Left renal pelvis (tissue), 4 donors: ENCODE data around the gene MIPEP. TPM values are rescaled to one million over a fixed set of nuclear protein-coding genes. Genes with fewer than 3 reads are reported as not detected.

ENCODE experiments used
- DNase-seq, 4 donors: peaks; one replicate each; pipeline ENCODE4 v3.0.0-alpha.2; 2013; ENCODE audit warnings: low read depth in 4 of 4, low spot score in 3 of 4
- polyA plus RNA-seq, 4 donors: library from polyadenylated mRNA; unstranded; fragments of 120-200 nt; gene quantifications; one replicate each; pipeline ENCODE4 v1.2.1, GENCODE V29; 2013; ENCODE audit not compliant: insufficient read length in 4 of 4

Gene MIPEP
- polyA plus RNA-seq, 4 donors, result 9.2 to 31.4 (median 29.7) TPM

GRCh38 chr13:23811366-23812062 is 77.7 kb downstream of the MIPEP start:
- DNase-seq, result no peak

- peak in 1 of 4 donors; percentile 12 for DNase-seq
Observed at GRCh38 chr13:23810685-23811240, 78.4 kb downstream of the MIPEP start.

- no peak for DNase-seq
Observed at GRCh38 chr13:23808803-23809202, 80.4 kb downstream of the MIPEP start.

- no peak for DNase-seq
Observed at GRCh38 chr13:23806874-23807526, 82.2 kb downstream of the MIPEP start.

DNA sequence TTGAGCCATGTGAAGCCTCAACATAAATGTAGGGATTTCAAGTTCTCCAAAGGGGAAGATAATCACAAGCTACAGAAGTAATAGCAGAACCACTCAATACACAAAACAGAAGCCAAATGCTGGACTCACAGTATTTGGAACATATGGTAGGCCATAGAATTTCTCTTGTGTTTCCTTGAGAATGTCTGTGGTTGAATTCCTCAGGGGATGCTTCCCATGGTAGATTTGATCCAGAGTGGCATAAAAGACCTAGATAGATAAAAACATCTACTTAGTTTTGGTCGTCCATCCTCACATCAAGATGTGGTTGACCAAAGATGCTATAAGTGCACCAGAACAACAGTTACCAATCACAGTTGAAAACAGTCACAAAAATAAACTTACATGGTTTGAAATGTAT is 83.4 kb downstream of the MIPEP start:
- DNase-seq, result no peak

DNA sequence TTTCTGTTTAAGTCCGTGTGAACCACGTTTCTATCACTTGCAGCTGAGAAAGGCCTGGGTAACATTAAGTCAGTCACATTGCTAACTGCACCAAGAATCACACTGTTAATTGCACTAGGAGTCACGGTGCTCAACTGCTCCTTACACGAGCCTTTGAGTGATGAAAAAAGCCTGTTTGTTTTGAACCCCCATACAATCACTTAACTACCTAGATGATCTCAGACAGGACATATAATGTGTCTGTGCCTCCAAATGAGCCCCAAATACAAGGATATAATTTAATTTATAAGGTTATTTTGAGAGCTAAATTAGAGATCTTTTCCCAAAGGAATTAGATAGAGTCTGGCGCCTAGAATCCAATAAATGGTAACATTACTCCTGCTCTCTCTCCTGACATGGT is 84.1 kb downstream of the MIPEP start:
- DNase-seq, result no peak

- DNase-seq, result no peak
Observed at GRCh38 chr13:23804166-23804565, 85.0 kb downstream of the MIPEP start.

DNA sequence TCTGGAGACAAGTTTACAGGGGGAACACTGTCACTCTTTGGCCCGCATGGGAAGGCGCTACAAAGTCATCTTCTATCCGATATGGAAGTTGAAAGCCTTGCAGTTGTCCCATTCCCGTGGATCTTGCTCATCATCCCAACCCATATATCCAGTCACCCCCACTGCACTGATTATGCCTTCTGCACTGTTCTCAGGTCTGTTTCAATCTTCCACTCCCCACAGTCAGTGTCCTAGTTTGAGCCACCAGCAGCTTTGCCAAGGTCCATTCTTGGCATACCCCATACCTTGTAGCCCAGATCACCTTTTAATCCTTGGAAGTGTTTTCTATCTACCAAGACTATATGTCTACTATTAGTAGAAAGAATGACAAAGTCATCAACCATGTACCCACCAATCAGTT is 88.1 kb downstream of the MIPEP start:
- no peak for DNase-seq

DNA sequence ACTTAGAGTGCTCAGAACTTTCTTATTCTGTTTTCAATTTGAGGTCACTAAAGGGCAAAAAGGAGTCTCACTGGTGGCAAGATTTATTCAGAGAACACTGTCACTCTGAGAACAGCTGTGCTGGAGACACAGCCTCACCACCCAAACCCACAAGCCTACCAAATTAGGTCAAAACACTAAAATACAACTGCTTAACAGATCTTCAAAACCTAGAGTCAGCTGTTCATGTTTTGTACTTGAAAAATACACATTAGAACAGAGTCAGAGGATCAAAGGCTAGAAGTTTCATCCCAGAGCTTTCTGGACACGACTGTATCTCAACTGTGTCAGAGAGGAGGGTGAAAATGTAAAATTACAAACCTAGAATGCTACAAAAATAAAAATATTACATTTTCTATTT is 89.3 kb downstream of the MIPEP start:
- no peak for DNase-seq

GRCh38 chr13:23797276-23797903 is 91.8 kb downstream of the MIPEP start:
- DNase-seq, result no peak

- peak in 1 of 4 donors; percentile 25 for DNase-seq
Observed at GRCh38 chr13:23796551-23796950, 92.6 kb downstream of the MIPEP start.

GRCh38 chr13:23794267-23795161 is 94.7 kb downstream of the MIPEP start:
- DNase-seq, result no peak

DNA sequence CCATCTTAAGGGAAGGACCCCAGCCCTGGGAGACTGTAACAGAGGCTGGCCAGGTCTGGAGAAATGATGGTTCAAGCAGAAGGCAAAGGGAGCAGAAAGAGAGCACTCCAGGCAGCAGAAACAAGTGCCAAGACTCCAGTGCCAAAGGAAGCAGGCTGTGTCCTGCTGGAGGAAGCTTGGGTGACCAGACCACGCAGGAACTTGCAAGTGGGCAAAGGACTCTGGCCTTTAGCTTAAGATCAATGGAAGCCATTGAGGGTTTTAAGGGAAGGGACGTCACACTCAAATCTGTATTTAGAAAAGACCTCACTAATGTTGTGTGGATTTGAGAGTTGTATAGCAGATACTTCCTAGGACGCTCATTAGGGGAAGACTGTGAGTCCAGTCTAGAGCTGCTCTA is 95.5 kb downstream of the MIPEP start:
- DNase-seq, result no peak

- no peak for DNase-seq
Observed at GRCh38 chr13:23792680-23793079, 96.5 kb downstream of the MIPEP start.

DNA sequence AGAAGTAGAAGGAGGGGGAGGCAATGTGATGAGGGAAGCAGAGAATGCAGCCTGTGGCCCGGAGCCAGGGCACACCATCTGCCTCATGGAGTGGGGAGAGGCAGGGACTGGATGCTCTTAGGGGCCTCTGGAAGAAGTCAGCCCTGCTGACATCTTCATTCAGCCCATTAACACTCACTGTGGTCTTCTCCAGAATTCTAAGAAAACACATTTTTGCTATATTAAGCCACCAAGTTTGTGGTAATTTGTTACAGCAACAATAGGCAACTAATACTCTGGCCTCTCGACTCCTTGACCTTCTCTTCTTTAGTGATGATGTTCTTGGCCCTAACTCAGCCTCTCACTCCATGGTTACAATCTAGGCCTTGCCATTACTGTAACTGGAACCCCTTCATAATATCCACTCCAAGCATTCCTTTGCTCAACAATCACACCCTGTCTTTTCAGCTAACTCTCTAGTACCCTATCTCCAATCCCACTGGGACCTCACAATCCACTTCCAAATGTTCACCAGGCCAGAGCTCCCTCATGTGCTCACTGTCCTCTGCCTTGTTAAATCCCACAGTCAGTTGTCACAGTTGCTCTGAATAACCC is 98.5 kb downstream of the MIPEP start:
- DNase-seq, result no peak

DNA sequence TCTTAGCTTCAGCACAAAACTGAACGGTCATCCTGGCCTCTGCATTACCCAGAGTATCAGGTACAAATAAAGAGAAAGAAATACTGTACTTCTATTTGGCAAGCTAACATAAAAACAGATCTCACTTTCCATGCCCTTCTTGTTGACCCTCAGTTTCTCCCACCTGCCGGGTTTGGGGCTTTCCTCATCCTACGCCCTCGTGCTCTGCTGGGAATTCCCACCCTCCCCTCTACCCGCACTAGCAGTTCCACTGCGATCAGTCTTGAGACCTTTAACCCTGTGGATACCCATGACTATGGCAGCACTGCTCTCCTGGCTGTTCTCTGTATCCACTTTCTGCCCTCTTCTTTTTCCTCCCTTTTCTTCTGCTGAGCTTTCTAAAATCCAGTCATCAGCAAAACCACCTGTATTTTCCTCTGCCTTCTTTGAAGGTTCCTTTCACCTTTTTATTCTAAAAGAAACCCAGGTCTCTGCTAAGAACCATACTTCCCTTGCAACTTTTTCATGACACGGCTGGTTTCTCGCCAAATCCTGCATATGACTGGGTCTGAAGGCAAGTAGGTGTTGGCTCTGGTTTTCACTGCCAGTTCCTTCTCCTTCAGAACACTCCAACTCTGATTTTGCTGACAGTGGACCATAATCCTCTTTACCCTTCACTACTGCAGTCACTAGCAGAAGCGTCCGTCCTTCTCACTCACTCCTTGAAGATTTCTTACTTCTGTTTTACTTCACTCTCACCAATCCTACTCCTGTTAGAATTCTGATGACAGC is 99.4 kb downstream of the MIPEP start:
- no peak for DNase-seq

DNA sequence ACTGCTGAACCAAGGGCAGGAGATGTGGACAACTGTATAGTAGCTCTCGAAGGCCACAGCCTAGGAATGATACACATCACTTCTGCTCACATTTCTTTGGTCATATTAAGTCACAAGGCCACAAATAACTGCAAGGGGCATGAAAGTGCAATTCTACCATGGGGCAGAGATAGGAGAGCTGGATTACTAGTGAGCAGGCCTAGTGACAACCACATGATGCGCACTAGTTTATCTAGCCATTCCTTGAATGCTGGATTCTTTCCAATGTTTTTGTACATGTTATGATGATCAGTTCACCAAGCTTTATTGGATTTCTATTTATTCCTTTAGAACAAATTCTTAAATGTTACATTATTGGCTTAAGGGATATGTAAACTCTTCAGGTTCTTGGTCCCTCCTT is 100.7 kb downstream of the MIPEP start:
- no peak for DNase-seq

GRCh38 chr13:23787464-23787863 is 101.7 kb downstream of the MIPEP start:
- DNase-seq, result no peak

DNA sequence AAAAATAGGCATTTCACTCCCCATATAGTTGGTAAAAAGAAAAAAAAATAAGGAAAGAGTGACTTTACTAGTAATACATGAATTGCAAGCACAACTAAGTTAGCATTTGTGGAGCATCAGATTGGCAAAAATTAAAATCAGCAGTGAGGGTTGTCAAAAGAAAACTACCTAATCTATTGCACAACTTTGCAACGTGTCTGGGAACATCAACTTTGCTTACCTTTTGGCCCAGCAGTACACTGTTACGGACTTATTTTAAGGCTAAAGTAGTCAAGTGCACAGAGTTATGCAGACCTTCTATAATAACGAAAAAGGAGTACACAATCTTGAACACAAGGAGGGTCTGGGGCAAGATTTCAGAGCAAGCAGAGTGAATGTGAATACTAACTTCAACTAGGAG is 102.6 kb downstream of the MIPEP start:
- DNase-seq, result no peak

DNA sequence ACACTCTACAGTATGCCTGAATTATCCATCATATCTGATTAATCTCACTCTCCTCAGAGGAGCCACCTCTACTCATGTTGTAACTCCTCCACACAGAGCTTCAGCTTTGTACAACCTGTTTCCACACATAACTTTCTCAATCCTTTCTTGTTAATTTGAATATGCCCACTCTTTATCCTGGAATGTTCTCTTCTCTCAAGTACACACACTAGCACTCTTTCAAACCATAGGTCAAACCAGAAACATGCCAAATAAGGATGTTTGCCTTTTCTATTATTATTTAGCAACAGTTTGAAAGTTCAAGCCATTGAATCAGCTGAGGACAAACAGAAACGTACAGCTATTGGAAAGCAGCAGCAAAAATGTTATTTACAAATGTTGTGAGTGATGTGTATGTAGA is 110.3 kb downstream of the MIPEP start:
- no peak for DNase-seq
